ENCODE measurements around the gene CEP41. TPM values are rescaled to one million over a fixed set of nuclear protein-coding genes. Genes with fewer than 3 reads are reported as not detected.

CEP41 gene
- 27.8 and 29.3 TPM in 2 replicates for total RNA-seq
- long read RNA-seq, full-length matches to known transcripts, result 86 of 107 reads
- long read RNA-seq, partial matches to known transcripts, result 7 of 107 reads
- long read RNA-seq, other reads (novel, unspliced or antisense), result 14 of 107 reads

GRCh38 chr7:130440527-130441365 is at the start of gene CEP41:
CEP41 (minus strand) TSS chr7:130441016; CDS start chr7:130440966, 50 bp downstream.
- Mint-ChIP-seq H3K4me1 (peaks cover 56% of the 10 kb centered on the region), H3K27me3 (ENCODE audit: low read depth) (no peaks in the 10 kb centered on the region), H3K9me3 (peaks cover 6% of the 10 kb centered on the region), H3K27ac (ENCODE audit: unreplicated experiment) (peak within 1 kb of the TSS; percentile 100), H3K36me3 (ENCODE audit: low read depth) (peaks cover 9% of the 10 kb centered on the region), H3K4me3 (peak within 1 kb of the TSS; percentile 99)
- DNase-seq (ENCODE audit: low read depth, low spot score), result peak; percentile 98
- TF ChIP-seq CTCF (conservative IDR thresholded peaks at IDR 0.05), result no peak

GRCh38 chr7:130490311-130490791 is 49.5 kb upstream of the CEP41 start:
- H3K36me3 Mint-ChIP-seq (ENCODE audit: low read depth), result peaks cover 20% of the 10 kb centered on the region
- no peak for TF ChIP-seq CTCF (conservative IDR thresholded peaks at IDR 0.05)
- peaks cover 73% of the 10 kb centered on the region for H3K4me1 Mint-ChIP-seq
- H3K27me3 Mint-ChIP-seq (ENCODE audit: low read depth), result peaks cover 5% of the 10 kb centered on the region
- peak overlapping the region; percentile 97 for H3K27ac Mint-ChIP-seq (ENCODE audit: unreplicated experiment)
- peak overlapping the region; percentile 93 for H3K4me3 Mint-ChIP-seq
- peak; percentile 41 for DNase-seq (ENCODE audit: low read depth, low spot score)
- peaks cover 3% of the 10 kb centered on the region for H3K9me3 Mint-ChIP-seq

GRCh38 chr7:130489140-130489983 is 48.5 kb upstream of the CEP41 start:
- peaks cover 6% of the 10 kb centered on the region for H3K9me3 Mint-ChIP-seq
- peak overlapping the region; percentile 42 for H3K4me3 Mint-ChIP-seq
- H3K4me1 Mint-ChIP-seq, result peaks cover 71% of the 10 kb centered on the region
- no peak for DNase-seq (ENCODE audit: low read depth, low spot score)
- H3K27me3 Mint-ChIP-seq (ENCODE audit: low read depth), result peaks cover 8% of the 10 kb centered on the region
- peaks cover 20% of the 10 kb centered on the region for H3K36me3 Mint-ChIP-seq (ENCODE audit: low read depth)
- no peak for TF ChIP-seq CTCF (conservative IDR thresholded peaks at IDR 0.05)
- H3K27ac Mint-ChIP-seq (ENCODE audit: unreplicated experiment), result peak overlapping the region; percentile 68

GRCh38 chr7:130488392-130489139 is 47.8 kb upstream of the CEP41 start:
- Mint-ChIP-seq H3K9me3 (peaks cover 6% of the 10 kb centered on the region), H3K27ac (ENCODE audit: unreplicated experiment) (peak overlapping the region; percentile 68), H3K4me1 (peaks cover 63% of the 10 kb centered on the region), H3K4me3 (peak overlapping the region; percentile 42), H3K27me3 (ENCODE audit: low read depth) (peaks cover 8% of the 10 kb centered on the region), H3K36me3 (ENCODE audit: low read depth) (peaks cover 16% of the 10 kb centered on the region)
- no peak for TF ChIP-seq CTCF (conservative IDR thresholded peaks at IDR 0.05)
- no peak for DNase-seq (ENCODE audit: low read depth, low spot score)

Data from neural crest cell (in vitro differentiated cells).